Liver (tissue), 9 donors: ENCODE data around the gene AHNAK2. TPM values are rescaled to one million over a fixed set of nuclear protein-coding genes. Genes with fewer than 3 reads are reported as not detected.

Experiments
- DNase-seq: peaks from one replicate; pipeline ENCODE4 v3.0.0-alpha.2; 2017; ENCODE audit warnings: low spot score
- H3K27ac ChIP-seq, 2 donors: one replicate each; pipeline ENCODE4 v1.7.0; 2013; ENCODE audit warnings: inconsistent platforms in 2 of 2, low read length in 2 of 2, control low read depth in 1 of 2, low read depth in 1 of 2, mild to moderate bottlenecking in 1 of 2
- H3K27me3 ChIP-seq, 4 donors: one replicate each; pipeline versions ENCODE4 v1.6.1 to v1.7.0; 2013; ENCODE audit warnings: low read length in 3 of 4, inconsistent platforms in 1 of 4, mild to moderate bottlenecking in 1 of 4, moderate library complexity in 1 of 4; ENCODE audit not compliant: control insufficient read depth in 4 of 4, insufficient read depth in 4 of 4
- H3K36me3 ChIP-seq, 4 donors: one replicate each; pipeline versions ENCODE4 v1.6.1 to v1.7.0; 2013; ENCODE audit warnings: low read length in 3 of 4, mild to moderate bottlenecking in 3 of 4, low read depth in 1 of 4, moderate library complexity in 1 of 4; ENCODE audit not compliant: control insufficient read depth in 4 of 4, insufficient read depth in 3 of 4
- H3K4me1 ChIP-seq, 4 donors: one replicate each; pipeline versions ENCODE4 v1.6.1 to v1.7.0; 2013; ENCODE audit warnings: low read length in 3 of 4, mild to moderate bottlenecking in 3 of 4, moderate library complexity in 1 of 4; ENCODE audit not compliant: control insufficient read depth in 4 of 4, insufficient read depth in 4 of 4
- H3K4me3 ChIP-seq, 3 donors: one replicate each; pipeline versions ENCODE4 v1.6.1 to v1.7.0; 2013; ENCODE audit warnings: low read length in 3 of 3, control low read depth in 1 of 3, low read depth in 1 of 3, mild to moderate bottlenecking in 1 of 3
- H3K9ac ChIP-seq, 2 donors: one replicate each; pipeline ENCODE4 v1.7.0; 2013; ENCODE audit warnings: low read length in 2 of 2, mild to moderate bottlenecking in 2 of 2, moderate library complexity in 2 of 2, control low read depth in 1 of 2, low read depth in 1 of 2
- H3K9me3 ChIP-seq, 4 donors: one replicate each; pipeline versions ENCODE4 v1.6.1 to v1.7.0; 2013; ENCODE audit warnings: low read length in 3 of 4; ENCODE audit not compliant: control insufficient read depth in 4 of 4
- ATF3 ChIP-seq: IDR thresholded peaks from 2 replicates; pipeline ENCODE4 v1.6.1; 2016; ENCODE audit warnings: antibody characterized with exemption
- CTCF ChIP-seq: fragments of 150-350 bp; IDR thresholded peaks from 2 replicates; pipeline ENCODE4 v1.5.1; 2017; ENCODE audit warnings: improper control_type of control experiment, low read depth, low read length; ENCODE audit not compliant: missing input control
- EGR1 ChIP-seq, 2 donors: IDR thresholded peaks; 2 replicates each; pipeline ENCODE4 v1.6.1; 2016 to 2018; ENCODE audit warnings: antibody characterized with exemption in 2 of 2, low read depth in 2 of 2
- FOXA1 ChIP-seq: IDR thresholded peaks from 2 replicates; pipeline ENCODE4 v1.6.1; 2016; ENCODE audit warnings: antibody characterized with exemption
- FOXA2 ChIP-seq: IDR thresholded peaks from 2 replicates; pipeline ENCODE4 v1.6.1; 2016; ENCODE audit warnings: antibody characterized with exemption
- GABPA ChIP-seq, 2 donors: IDR thresholded peaks in 1 of 2; conservative IDR thresholded peaks in 1 of 2; 2 replicates each; pipeline ENCODE4 v1.6.1; 2016; ENCODE audit warnings: antibody characterized with exemption in 2 of 2, mild to moderate bottlenecking in 1 of 2, moderate library complexity in 1 of 2
- HNF4A ChIP-seq, 2 donors: conservative IDR thresholded peaks; 2 replicates each; pipeline ENCODE4 v1.6.1; 2016; ENCODE audit warnings: antibody characterized with exemption in 2 of 2, mild to moderate bottlenecking in 2 of 2
- HNF4G ChIP-seq: IDR thresholded peaks from 2 replicates; pipeline ENCODE4 v1.6.1; 2016; ENCODE audit warnings: antibody characterized with exemption
- JUND ChIP-seq, 2 donors: IDR thresholded peaks; 2 replicates each; pipeline ENCODE4 v1.6.1; 2016; ENCODE audit warnings: antibody characterized with exemption in 2 of 2
- MAX ChIP-seq: IDR thresholded peaks from 2 replicates; pipeline ENCODE4 v1.6.1; 2016; ENCODE audit warnings: antibody characterized with exemption
- NR2F2 ChIP-seq: IDR thresholded peaks from 2 replicates; pipeline ENCODE4 v1.6.1; 2016; ENCODE audit warnings: antibody characterized with exemption
- RAD21 ChIP-seq, 2 donors: IDR thresholded peaks; 2 replicates each; pipeline ENCODE4 v1.6.1; 2016; ENCODE audit warnings: antibody characterized with exemption in 2 of 2, mild to moderate bottlenecking in 2 of 2
- REST ChIP-seq: IDR thresholded peaks from 2 replicates; pipeline ENCODE4 v1.6.1; 2016; ENCODE audit warnings: antibody characterized with exemption, mild to moderate bottlenecking
- RXRA ChIP-seq, 2 donors: IDR thresholded peaks; 2 replicates each; pipeline ENCODE4 v1.6.1; 2017 to 2018; ENCODE audit warnings: antibody characterized with exemption in 2 of 2, mild to moderate bottlenecking in 1 of 2
- SP1 ChIP-seq: IDR thresholded peaks from 2 replicates; pipeline ENCODE4 v1.6.1; 2018; ENCODE audit warnings: antibody characterized with exemption, mild to moderate bottlenecking
- TAF1 ChIP-seq: conservative IDR thresholded peaks from 2 replicates; pipeline ENCODE4 v1.6.1; 2016; ENCODE audit warnings: antibody characterized with exemption, mild to moderate bottlenecking
- YY1 ChIP-seq: IDR thresholded peaks from 2 replicates; pipeline ENCODE4 v1.6.1; 2016; ENCODE audit warnings: antibody characterized with exemption, mild to moderate bottlenecking
- ZBTB33 ChIP-seq: IDR thresholded peaks from 2 replicates; pipeline ENCODE4 v1.6.1; 2016; ENCODE audit warnings: antibody characterized with exemption
- WGBS: extraction: QIAGEN DNeasy Blood & Tissue Kit; methylation state at CpG from one replicate; pipeline ENCODE4 v1.1.7; 2013; 5-methylcytosine and 5-hydroxymethylcytosine counted together
- polyA plus RNA-seq, 2 donors: library from polyadenylated mRNA; stranded (reverse) in 1 of 2; unstranded in 1 of 2; fragments of 200-250 nt in 1 of 2; fragments of >200 nt in 1 of 2; fragmentation: Nextera tagmentation in 1 of 2; extraction: Ambion mirVana in 1 of 2; gene quantifications; one replicate each; pipeline versions ENCODE4 v1.2.1 to v1.2.3, GENCODE V29; 2013 to 2015
- total RNA-seq, 2 donors: library from RNA; depleted of rRNA; stranded (reverse); fragments of >200 nt; gene quantifications; one replicate each; pipeline ENCODE4 v1.2.3, GENCODE V29; 2014
- donor health status: healthy.
- donor health status: healthy.
- donor health status: healthy.
- donor health status: healthy.
- donor health status: healthy.

AHNAK2 gene
- total and polyA plus RNA-seq, 4 donors: 0.05 to 2.6 (median 1.2) TPM

GRCh38 chr14:105026802-105027563, 48.8 kb upstream of the AHNAK2 start (continued):
- TF ChIP-seq ZBTB33 (no peak), SP1 (no peak)

- Histone ChIP-seq H3K36me3 (no peaks in the 10 kb centered on the region), H3K4me3 (no peak overlapping the region), H3K4me1 (peaks cover 5 to 10% (median 8%) of the 10 kb centered on the region in 4 donors), H3K27me3 (no peaks in the 10 kb centered on the region), H3K9ac (no peak overlapping the region), H3K27ac (no peak overlapping the region), H3K9me3 (no peaks in the 10 kb centered on the region)
- WGBS: 90% methylated on average over 16 of the region's 16 CpGs
- no peak for DNase-seq
- TF ChIP-seq NR2F2 (no peak), HNF4G (no peak), REST (no peak), FOXA1 (no peak), GABPA (IDR thresholded peaks at IDR 0.05 in 1 of 2, conservative IDR thresholded peaks at IDR 0.05 in 1 of 2) (no peak), JUND (IDR thresholded peaks at IDR 0.05) (no peak), CTCF (no peak), ZBTB33 (no peak), ATF3 (no peak), FOXA2 (no peak), HNF4A (conservative IDR thresholded peaks at IDR 0.05) (no peak), SP1 (no peak), YY1 (no peak), TAF1 (no peak), RXRA (IDR thresholded peaks at IDR 0.05) (no peak), EGR1 (IDR thresholded peaks at IDR 0.05; ENCODE audit: low read depth in 2 of 2) (no peak), RAD21 (IDR thresholded peaks at IDR 0.05) (no peak), MAX (no peak)
These were observed 48.0 kb upstream of the AHNAK2 start for GRCh38 chr14:105026033-105026785.
